ENCODE results near the gene CDHR3.

The CDHR3 gene

GRCh38 chr7:106054156-106054910 is 91.3 kb downstream of the CDHR3 start:
- peaks cover 18% of the 10 kb centered on the region for H3K4me1 ChIP-seq
- H3K4me3 ChIP-seq (ENCODE audit: low read depth, low read length) = no peak overlapping the region
- no peak overlapping the region for H2AFZ ChIP-seq
- no peak overlapping the region for H3K27ac ChIP-seq
- H3K79me2 ChIP-seq = no peaks in the 10 kb centered on the region
- no peak overlapping the region for H3K4me2 ChIP-seq (ENCODE audit: low read length)
- no peaks in the 10 kb centered on the region for H3K9me3 ChIP-seq (ENCODE audit: control insufficient read depth, low read length)
- no peaks in the 10 kb centered on the region for H3K27me3 ChIP-seq (ENCODE audit: control insufficient read depth, insufficient read depth, low read length)
- no peak overlapping the region for H3K9ac ChIP-seq
- H3K36me3 ChIP-seq (ENCODE audit: control insufficient read depth, insufficient read depth, low read length) = no peaks in the 10 kb centered on the region
- TF ChIP-seq, protein P1, sequence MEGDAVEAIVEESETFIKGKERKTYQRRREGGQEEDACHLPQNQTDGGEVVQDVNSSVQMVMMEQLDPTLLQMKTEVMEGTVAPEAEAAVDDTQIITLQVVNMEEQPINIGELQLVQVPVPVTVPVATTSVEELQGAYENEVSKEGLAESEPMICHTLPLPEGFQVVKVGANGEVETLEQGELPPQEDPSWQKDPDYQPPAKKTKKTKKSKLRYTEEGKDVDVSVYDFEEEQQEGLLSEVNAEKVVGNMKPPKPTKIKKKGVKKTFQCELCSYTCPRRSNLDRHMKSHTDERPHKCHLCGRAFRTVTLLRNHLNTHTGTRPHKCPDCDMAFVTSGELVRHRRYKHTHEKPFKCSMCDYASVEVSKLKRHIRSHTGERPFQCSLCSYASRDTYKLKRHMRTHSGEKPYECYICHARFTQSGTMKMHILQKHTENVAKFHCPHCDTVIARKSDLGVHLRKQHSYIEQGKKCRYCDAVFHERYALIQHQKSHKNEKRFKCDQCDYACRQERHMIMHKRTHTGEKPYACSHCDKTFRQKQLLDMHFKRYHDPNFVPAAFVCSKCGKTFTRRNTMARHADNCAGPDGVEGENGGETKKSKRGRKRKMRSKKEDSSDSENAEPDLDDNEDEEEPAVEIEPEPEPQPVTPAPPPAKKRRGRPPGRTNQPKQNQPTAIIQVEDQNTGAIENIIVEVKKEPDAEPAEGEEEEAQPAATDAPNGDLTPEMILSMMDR (IDR thresholded peaks at IDR 0.05) = no peak

- Histone ChIP-seq H3K9me3 (ENCODE audit: control insufficient read depth, low read length) (no peaks in the 10 kb centered on the region), H3K4me3 (ENCODE audit: low read depth, low read length) (no peak overlapping the region), H3K4me2 (ENCODE audit: low read length) (no peak overlapping the region), H3K9ac (no peak overlapping the region), H3K36me3 (ENCODE audit: control insufficient read depth, insufficient read depth, low read length) (no peaks in the 10 kb centered on the region), H3K27ac (no peak overlapping the region), H3K79me2 (no peaks in the 10 kb centered on the region), H3K4me1 (peaks cover 18% of the 10 kb centered on the region), H3K27me3 (ENCODE audit: control insufficient read depth, insufficient read depth, low read length) (no peaks in the 10 kb centered on the region), H2AFZ (no peak overlapping the region)
- TF ChIP-seq, protein P1 (IDR thresholded peaks at IDR 0.05) = no peak
Measured at GRCh38 chr7:106054971-106055532, 92.0 kb downstream of the CDHR3 start.

DNA sequence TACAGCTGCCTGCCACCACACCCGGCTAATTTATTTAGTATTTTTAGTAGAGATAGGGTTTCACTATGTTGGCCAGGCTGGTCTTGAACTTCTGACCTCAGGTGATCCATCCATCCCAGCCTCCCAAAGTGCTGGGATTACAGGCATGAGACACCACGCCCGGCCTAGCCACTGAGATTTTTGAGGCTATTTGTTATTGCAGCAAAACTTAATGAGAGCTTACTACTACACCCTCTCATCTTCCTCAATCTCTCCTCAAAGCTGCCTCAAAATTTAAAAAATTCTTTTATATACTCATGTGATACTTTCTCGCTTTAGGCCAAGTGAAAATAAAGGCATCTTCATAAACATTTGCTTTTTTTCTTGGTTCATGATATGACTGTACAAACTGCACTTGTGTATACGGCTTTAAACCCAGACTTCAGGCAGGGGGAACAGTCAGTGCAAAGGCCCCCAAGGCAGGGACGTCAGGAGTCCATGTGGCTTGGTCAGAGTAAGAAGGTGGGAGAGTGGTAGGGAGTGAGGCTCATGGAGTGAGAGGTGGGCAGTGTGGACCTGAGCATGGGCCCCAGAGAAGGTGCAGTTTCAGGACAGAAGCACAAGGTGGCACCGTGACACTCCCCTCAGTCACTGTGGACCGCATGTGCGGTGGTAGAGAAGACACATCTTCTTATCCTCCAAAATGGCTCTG is 93.6 kb downstream of the CDHR3 start:
- TF ChIP-seq, protein P1 (IDR thresholded peaks at IDR 0.05) = peak; percentile 88
- Histone ChIP-seq H3K36me3 (ENCODE audit: control insufficient read depth, insufficient read depth, low read length) (no peaks in the 10 kb centered on the region), H3K9me3 (ENCODE audit: control insufficient read depth, low read length) (no peaks in the 10 kb centered on the region), H3K4me3 (ENCODE audit: low read depth, low read length) (no peak overlapping the region), H3K27me3 (ENCODE audit: control insufficient read depth, insufficient read depth, low read length) (no peaks in the 10 kb centered on the region), H3K4me1 (peaks cover 18% of the 10 kb centered on the region), H3K27ac (no peak overlapping the region), H3K4me2 (ENCODE audit: low read length) (no peak overlapping the region), H2AFZ (peak overlapping the region; percentile 45), H3K79me2 (no peaks in the 10 kb centered on the region), H3K9ac (no peak overlapping the region)

DNA sequence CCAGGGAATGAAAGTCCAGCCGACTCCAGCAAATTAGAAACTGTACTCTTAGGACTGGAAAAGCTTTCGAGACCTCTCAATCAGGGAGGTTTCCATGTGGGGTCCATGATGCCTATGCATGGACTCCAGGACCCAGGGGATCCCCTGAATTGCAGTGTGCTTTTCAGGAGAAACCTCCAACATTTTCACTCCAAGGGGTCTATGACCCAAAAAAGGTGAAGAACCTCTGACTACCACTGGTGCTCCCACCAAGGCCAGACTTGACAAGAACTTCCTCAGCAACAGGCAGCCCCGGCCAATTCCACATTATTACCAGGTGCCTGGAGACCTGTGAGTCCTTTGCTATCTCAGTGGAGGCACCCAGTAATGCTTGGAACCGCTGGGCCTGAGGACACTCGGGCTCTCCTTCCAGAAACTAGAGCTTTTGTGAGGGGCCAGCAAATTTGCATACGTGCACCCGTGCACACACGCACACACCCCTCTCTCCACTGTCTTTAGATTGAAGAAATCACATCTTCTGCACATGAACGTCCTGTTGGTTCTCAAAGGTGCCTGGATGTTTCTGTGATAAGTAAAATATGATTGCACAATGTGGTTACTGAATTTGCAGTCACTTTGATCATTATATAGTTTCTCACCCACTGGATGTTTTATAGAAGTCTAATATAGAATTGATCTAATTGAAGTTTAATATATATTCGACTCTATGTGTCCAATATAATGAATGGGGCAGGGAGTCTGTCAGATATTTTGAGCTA is 94.3 kb downstream of the CDHR3 start:
- TF ChIP-seq, protein P1 (IDR thresholded peaks at IDR 0.05) = no peak
- Histone ChIP-seq H3K36me3 (ENCODE audit: control insufficient read depth, insufficient read depth, low read length) (no peaks in the 10 kb centered on the region), H3K27ac (no peak overlapping the region), H3K4me3 (ENCODE audit: low read depth, low read length) (no peak overlapping the region), H3K9me3 (ENCODE audit: control insufficient read depth, low read length) (no peaks in the 10 kb centered on the region), H3K79me2 (no peaks in the 10 kb centered on the region), H3K9ac (no peak overlapping the region), H3K27me3 (ENCODE audit: control insufficient read depth, insufficient read depth, low read length) (no peaks in the 10 kb centered on the region), H2AFZ (peak overlapping the region; percentile 45), H3K4me2 (ENCODE audit: low read length) (no peak overlapping the region), H3K4me1 (peaks cover 18% of the 10 kb centered on the region)

Data from parathyroid adenoma (tissue), 2 donors.